HS-27A (cell line): ENCODE measurements around the gene CMSS1.
"Not testable (repeated sequence)": the region's sequence is repeated elsewhere in the genome, so short reads cannot be mapped to it uniquely, and the experiment has no call there.

Experiments
- DNase-seq: peaks from one replicate; pipeline ENCODE4 v3.0.0-alpha.2; 2012; ENCODE audit warnings: low read depth, missing footprints

The CMSS1 gene

DNA sequence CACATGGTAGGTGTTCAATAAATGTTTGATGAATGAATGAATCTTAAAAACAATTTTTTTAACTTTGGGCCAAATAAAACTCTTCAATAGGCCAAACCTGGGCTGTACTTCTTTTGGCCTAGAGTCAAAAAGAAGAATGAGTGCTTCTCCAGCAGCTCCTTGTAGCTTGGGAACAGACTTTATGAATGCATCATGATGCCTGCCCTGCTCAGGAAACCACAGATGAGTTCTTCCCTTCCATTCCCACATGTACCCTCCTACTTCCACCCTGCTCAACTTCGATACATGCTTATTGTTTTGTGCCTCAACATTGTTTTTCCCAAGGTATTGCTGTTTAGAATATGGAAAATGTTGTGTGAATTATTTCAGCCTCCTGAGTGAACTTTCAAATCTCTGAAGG lies 209.7 kb downstream of the CMSS1 start:
- no peak for DNase-seq

DNA sequence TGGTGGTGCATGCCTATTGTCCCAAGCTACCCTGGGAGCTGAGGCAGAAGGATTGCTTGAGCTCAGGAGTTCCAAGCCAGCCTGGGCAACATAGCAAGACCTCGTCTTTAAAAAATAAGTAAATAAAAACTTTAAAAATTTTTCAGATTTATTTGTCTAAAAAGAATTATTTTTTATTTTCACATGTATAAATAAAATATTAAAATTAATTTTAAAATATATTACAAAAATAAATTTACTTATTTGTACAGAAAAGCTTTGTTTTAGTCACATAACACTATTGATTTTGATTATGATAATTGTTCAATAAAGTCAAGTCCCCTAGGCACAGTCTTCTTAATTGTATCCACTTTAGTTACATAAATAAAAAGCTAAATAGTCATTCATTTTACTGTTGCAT lies 211.4 kb downstream of the CMSS1 start:
- DNase-seq = no peak

DNA sequence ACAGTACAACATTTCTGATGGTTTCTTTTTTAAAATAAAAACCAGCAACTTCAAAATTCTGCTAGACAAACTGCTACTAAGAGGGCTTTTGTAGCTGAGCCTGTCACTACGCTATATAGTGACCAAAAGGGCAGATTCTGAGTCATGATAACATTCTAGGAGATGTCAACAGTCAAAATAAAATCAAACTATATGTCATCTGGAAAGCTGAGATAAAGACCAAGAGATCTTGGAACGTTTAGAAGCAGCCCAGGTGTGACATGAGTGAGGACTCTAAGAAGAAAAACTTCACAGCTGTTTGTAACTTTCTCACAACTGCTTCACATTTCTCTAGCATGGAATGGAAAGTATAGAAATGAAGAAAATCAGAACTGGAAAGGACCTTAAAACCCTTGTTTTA lies 212.0 kb downstream of the CMSS1 start:
- no peak for DNase-seq

DNA sequence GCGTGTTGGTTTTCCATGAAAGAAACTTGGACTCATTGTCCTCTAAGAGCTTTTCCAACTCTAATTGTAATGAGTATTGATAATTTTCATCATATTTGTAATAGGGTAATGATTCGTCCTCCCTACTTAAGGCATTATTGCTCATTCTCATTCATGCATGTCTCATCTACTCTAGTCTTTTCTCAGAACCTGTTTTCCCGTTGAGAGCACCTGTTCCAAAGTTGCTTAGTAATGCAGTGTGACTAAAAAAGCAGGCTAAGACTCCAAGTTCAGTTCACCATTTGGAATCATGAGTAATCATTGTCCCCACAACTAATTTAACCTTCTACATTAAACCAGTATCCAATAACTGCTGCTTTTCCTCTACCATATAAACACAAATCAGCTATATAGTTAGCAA lies 212.7 kb downstream of the CMSS1 start:
- DNase-seq = no peak

DNA sequence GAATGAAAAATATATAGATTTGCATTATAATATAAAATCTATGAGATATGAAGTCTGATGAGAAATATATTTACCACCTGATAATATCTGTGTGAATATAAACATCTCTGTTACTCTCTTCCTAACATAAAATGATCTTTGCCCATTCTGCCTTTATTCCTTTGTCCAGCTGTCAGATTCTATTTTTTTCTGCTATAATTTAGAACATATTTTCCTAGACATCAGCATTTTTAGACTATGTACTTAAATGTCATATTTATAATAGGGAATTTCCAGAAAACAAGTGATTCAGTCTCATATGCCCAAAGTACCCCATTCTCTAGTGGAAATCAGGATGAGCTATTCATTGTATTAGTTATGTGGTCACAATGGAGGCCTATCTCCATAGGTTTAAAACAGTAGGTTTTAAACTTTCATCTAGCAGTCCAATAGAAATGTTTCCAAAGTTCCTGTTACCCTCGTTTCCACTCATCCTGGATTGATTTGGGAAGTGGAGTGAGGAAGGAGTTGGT lies 213.3 kb downstream of the CMSS1 start:
- no peak for DNase-seq

DNA sequence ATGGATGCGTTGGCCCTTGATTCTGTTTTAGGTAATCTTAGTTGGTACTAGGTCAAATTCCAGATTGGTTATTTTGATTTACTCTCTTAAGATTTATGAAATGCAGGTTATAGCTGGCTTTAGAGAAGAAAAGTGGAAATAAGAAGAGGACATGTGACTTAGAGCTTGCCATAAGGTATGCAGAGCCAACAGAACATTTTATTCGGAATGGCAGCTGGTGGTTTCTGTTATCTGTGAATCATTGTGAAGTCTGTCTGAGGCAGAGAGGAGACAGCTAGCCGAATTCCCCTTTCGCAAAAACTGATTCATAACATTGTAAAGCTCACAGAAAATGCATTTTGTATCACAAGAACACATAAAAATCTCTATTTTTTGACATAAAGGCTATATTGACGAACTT lies 214.6 kb downstream of the CMSS1 start:
- peak; percentile 53 for DNase-seq

DNA sequence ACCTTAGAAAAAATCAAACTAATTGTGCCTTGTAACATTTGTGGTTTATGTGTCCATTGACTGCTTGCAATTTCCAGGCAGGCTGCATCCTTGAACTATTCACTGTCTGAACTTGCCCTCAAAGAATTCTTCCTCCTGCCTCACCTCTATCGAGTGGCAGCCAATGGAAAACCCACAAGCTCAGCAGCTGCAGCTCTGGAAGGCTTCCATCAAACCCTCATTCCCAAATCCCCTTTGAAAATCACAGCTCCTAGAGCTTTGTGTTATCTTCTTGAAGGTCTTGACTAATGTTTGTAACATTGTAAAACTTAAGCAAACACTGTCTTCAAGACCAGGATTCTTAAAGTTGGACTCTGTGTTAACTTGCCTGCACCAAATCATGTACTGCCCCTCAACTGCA lies 215.5 kb downstream of the CMSS1 start:
- DNase-seq = no peak

DNA sequence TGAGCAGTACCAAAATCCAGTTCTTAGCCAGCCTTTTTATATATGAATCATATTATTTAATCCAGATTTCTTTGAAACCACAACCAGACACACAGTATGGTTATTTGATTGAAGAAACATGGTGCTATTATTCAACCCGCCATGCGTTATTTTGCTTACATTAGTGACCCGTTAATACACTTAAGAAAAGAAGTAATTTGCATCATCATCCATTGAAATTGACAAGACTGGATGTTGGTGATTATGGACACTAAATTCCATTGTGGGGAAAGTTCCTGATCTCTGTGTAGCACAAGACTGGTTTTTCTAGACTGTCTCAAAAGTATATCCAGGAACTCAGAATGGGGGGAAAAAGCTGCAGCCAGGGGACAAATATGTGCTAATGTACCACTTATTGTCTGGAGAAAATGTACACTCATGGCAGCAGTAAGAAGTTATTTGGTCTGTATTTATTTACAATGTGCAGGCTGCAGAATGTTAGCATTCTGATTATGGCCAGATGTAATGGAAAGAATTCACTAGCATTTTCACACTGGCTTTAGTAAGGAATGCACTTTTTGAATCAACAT lies 216.3 kb downstream of the CMSS1 start:
- DNase-seq = no peak

DNA sequence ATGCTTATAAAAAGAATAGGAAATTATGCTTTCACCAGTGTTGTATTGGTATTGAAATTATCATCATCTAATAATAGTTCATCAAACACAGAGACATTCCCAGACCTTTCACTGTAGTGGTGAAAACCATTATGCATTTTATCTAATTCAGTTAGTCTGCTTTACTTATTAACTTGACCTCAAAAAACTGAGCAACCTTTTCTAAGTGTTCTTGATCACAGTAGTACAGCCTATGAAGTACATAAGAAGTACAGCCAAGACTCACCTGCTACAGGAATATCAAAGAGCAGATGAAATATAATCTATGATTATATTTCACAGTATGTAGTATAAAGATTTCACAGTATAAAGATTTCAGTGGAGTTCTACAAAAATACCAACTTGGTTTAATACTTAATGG lies 221.4 kb downstream of the CMSS1 start:
- no peak for DNase-seq

DNA sequence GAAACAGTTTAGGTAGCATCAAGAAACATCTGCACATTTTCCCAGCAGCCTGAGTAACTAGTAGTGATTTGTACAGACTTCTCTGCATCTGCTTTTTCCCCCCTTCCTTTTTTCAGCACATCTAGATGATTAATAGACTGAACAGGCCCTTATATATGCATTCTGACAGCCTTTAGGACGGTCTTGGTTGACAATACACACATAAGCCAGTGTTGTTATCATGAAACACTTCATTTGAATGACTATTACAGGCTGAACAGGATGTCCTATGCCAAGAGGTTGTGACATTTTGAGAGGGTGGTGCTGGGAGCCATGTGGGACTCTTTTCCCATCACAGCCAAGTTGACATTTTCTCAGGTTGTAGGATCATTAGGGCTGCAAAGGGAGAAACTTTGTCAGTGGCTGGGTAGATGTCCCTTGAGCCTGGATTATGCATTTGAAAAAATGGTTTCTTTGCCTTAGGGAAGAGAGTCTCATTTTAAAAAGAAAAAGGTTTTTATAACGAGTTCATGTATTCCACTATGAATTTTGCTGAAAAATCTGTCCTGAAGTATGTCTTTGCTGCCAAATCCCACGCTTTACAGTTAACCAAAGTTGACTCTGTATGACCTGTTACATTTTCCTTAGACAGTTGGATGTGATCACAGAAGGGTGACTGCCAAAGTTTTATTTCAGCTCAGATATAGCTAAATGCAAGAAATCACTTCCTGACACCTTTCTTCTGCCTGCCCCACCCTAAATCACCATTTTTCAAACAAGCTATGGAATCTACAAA lies 223.0 kb downstream of the CMSS1 start:
- DNase-seq = no peak

DNA sequence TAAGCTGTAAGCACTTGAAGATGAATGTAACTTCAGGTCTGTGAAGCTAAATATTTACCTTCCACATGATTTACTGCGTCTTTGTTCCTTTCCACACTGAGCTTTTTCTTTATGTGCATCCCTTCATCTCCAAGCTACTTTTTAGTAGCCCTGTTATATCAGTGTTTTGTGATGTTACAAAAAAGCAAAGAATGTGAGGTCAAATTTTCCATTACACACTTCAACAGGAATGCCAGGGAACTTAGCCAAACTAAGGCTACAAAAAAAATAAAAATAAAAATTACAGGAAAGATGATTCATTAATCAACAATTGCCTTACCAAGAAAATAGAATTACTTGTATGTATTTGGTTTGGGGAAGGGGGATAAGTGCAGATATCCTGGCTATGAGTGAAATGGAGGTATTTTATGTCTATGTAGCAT lies 223.7 kb downstream of the CMSS1 start:
- DNase-seq = peak; percentile 95

DNA sequence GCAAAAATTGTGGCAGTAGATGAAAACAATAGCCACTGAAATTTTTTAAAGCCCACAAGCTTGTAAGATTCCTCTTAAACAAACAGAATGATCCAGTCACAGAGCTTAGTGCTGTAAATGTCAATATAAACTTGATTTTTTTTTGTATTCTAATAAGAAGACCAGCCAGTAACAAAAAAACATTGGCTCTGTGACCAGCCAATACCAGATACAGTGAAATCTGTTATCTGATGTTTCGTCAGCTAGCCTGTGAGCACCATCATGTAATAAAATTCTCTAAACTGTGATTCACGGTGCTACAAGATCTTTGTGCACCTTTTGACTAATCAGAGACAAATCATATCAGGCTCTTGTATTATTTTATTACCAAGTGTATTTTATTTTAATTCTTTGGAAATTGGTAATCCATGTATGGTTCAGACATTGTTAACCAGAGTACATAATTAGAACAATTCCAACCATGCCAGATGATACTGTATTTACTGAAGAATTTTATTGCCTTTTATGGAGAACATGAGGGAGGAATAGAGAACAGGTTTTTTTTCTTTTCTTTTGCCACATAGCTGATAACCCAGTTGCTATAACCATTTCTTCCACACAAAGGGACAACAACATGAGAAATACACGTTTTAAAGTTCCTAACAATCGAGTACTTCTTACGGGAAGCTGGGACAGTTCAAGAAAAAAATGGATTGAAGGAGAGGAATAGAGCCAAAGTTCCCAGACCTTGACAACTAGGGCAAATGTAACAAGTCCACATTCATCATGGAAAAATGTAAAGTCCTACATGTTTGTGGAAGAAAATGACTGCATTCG lies 224.7 kb downstream of the CMSS1 start:
- peak; percentile 83 for DNase-seq

DNA sequence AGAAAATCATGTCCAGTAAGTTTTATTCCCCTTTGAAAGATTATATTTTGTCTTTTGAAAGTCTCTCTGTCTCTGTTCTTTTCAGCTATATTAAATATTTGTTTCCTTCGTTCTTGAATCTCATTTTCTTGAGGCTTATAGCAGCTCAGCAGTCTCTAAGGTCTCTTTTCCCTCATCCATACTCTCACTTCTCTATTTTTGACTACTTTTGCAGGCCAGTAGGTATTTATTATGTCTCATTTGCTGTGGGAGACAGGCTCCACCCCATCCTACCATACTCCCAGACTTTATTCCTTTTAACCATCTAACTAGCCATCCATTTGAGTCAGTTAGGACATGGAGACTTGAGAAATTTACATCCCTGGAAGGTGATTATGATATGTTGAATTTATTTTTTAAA lies 225.6 kb downstream of the CMSS1 start:
- no peak for DNase-seq

DNA sequence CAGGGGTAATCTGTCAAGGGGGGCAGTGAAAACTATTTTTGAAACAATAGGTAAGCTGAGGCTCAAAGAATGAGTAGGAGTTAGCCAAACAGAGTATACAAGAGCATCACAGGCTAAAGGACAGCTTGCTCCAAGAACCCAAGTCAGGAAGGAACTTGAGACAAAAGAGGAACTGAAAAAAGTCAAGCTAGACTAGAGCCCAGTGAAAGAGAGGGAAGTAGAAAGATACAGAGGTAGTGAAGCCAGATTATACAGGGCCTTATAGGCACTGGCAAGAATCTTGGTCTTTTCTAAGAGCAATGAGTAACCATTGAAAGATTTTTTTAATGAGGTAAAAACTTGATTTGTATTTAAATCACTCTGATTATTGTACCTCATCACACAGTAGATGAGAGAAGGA lies 226.7 kb downstream of the CMSS1 start:
- DNase-seq = no peak

DNA sequence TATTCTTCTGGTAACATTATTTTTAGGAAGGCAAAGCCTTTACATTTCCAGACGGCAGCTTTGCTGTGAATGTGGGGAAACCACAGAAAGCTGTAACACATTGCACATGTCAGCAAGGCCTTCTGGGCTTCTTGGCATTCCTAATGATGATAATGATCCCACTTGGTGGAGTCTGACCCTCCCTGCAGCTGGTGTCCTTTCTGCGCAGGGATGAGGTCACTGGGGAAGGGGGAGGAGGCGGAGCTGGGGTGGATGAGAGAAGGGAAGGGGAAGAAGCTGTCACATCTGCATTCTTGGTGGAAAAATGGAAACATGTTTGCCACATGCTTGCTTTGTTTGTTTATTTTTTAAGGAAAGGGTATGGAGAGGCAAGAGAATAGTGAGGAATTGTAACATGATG lies 228.0 kb downstream of the CMSS1 start:
- DNase-seq = peak; percentile 94

DNA sequence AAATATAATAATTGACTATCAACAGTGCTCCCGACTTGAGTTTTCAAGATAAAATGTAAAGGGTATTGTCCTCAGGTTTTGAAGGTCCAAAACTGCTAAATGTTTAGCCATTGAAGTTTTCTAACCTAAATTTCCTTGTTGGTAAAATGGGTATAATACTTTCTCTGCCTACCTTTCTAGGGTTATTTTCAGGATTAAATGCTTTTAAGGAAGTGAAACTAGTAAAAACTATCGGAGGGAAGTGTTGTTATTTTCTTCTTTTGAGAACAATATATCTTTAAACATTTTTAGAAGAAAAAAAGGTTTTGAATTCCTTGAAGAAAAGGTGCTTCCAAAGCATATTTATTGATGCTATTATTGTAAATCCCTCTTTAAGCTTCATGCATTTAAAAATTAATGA lies 229.3 kb downstream of the CMSS1 start:
- DNase-seq = no peak

DNA sequence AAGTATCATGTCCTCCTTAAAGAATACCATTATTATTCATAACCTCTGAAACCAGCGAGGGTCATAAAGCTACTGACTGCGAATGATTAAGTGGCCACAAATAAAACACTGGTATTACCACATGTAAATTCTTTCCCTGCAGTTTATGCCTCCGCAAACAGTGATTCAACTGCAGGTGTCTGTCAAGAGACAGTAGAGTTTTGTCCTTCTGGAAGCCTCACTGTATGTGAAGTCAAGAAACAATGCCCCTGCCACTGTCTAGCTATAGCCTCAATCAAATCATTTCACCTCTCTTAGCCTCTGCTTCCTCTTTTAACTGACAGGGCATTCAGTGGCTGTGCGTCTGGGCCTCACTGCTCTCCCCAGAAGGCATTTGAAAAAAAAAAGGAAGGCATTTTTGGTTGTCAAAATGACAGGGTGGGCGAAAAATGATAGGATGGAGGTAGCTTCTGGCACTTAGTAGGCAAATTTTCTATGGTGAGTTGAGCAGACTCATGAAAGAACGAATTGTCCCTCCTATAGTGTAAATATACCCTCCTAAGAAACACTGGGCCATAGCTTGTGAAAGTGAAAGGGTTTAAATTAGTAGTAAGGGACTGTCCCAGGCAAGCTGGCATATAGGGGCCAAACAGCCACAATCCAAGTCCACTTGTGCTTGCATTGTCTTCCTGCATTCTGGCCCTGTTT lies 229.9 kb downstream of the CMSS1 start:
- peak; percentile 83 for DNase-seq

DNA sequence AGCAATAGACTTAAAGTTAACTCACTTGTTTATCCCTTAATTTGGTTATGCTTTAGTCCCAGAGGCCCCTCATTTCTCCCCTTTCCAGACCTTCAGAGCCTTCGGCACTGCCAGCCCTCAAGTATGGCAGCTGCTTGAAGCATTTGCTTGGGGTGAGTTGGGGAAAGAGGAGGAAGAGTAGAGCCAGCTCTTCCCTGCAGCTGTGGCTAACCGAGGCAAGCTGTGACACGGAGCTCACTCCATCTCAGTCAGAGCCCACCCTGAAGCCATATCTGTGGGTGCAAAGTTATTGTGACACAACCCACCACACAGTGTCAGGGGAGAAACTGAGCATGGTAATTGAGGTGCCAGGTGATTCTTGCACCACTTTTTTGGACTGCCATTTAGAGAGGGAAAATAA lies 230.6 kb downstream of the CMSS1 start:
- DNase-seq = no peak

DNA sequence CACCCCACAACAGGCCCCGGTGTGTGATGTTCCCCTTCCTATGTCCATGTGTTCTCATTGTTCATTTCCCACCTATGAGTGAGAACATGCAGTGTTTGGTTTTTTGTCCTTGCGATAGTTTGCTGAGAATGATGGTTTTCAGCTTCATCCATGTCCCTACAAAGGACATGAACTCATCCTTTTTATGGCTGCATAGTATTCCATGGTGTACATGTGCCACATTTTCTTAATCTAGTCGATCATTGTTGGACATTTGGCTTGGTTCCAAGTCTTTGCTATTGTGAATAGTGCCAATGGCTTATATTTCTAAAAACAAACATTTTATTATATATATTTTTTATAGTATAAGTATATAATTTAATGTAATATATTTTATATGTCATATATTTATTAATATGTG lies 233.9 kb downstream of the CMSS1 start:
- DNase-seq = not testable (repeated sequence)

DNA sequence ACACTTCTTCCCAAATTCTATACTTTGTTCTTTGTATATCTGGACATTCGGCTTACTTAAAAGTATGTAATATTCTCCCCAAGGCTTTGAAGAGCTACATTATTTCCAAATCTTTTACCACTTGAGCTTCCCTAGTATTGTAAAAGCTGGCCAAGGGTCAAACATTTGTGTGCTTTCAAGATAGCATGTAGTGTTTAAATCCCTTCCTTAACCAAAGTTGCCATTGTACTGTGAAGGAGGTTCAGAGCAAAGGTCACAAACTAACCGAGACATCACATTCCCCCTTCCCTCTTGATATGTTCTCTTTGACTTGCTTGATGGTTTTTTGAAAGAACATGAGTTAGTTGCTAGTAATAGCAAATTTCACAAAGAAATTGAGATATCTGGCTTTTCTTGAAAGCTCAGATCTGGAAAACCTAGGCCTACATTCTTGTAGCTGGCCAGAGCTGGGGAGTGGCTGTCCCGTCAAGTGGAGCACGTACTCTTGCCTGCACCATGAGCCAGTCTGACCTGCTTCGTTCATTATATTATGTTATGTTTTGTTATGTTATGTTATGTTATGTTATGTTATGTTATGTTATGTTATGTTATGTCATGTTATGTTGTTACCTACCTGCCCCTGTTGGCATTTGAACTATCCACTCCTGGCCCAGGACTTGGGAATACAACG lies 236.4 kb downstream of the CMSS1 start:
- no peak for DNase-seq

DNA sequence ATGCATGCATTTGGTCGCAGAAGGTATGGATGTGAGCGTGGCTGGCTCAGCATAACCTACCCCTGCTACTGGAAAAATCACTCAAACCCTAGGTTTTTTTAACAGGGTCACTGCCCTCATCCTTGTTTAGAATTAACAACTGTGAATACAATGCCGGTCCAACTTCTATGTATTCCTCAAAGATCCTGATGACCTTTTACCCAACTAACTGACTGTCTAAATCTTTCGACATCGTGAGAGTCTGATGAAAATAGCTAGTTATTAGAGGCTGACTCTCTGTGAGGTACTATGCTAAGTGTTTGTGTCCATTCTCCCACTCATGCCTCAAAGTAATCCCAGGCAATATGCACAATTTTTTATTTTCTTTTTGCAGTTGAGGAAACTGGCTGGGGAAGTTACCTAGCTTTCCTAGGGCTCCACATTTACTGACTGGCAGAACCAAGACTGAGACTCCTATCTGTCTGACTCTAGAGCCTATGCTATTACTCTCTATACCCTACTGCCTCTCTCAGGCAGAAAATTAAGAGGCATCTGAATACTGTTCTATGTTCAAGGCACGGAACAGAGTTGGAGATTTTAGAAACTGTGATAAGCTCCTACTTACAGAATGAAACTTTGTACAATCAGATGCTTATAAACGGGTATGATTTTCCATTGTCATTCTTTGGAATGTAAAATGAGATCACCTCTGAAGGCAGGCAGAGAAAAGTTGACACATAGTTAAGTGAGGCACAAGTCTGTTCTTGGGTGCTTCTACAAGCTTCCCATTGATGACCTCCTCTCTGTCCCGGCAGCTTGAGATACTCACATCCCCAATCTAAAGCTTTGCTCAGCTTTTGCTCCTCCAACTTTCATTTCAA lies 240.3 kb downstream of the CMSS1 start:
- no peak for DNase-seq
